CD4-positive, alpha-beta T cell treated with Interleukin-15 for 1 hour (primary cell): Measurements from ENCODE around the gene REC8.
"Not testable (repeated sequence)": the region's sequence is repeated elsewhere in the genome, so short reads cannot be mapped to it uniquely, and the experiment has no call there.

Experiments used
- DNase-seq: peaks from one replicate; pipeline ENCODE4 v3.0.0-alpha.2; 2020

REC8 gene

DNA sequence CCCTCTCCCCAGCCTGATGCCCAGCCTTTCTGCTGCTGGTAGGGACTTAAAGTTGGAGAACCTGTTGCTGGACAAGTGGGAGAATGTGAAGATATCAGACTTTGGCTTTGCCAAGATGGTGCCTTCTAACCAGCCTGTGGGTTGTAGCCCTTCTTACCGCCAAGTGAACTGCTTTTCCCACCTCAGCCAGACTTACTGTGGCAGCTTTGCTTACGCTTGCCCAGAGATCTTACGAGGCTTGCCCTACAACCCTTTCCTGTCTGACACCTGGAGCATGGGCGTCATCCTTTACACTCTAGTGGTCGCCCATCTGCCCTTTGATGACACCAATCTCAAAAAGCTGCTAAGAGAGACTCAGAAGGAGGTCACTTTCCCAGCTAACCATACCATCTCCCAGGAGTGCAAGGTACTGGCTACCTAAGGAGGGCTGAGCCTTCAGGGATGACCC is 35.2 kb downstream of the REC8 start:
- peak; percentile 34 for DNase-seq

DNA sequence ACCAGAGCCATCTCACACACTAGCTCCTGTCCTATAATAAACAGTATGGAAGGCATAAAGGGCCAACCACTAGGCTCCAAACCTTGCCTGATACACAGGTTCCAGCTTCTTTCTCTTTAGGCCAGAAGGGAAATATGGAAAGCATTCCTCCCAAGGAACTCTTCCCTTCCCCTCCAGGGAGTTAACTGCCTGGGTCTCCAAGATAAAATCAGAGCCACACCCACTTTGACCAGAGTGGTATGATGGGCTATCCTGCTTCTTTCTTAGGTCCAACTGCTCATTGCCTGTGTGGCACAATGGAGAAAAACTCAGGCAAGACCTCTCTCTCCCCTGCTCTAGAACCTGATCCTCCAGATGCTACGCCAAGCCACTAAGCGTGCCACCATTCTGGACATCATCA is 35.7 kb downstream of the REC8 start:
- DNase-seq: no peak

GRCh38 chr14:24211311-24211710 is 39.4 kb downstream of the REC8 start:
- no peak for DNase-seq

DNA sequence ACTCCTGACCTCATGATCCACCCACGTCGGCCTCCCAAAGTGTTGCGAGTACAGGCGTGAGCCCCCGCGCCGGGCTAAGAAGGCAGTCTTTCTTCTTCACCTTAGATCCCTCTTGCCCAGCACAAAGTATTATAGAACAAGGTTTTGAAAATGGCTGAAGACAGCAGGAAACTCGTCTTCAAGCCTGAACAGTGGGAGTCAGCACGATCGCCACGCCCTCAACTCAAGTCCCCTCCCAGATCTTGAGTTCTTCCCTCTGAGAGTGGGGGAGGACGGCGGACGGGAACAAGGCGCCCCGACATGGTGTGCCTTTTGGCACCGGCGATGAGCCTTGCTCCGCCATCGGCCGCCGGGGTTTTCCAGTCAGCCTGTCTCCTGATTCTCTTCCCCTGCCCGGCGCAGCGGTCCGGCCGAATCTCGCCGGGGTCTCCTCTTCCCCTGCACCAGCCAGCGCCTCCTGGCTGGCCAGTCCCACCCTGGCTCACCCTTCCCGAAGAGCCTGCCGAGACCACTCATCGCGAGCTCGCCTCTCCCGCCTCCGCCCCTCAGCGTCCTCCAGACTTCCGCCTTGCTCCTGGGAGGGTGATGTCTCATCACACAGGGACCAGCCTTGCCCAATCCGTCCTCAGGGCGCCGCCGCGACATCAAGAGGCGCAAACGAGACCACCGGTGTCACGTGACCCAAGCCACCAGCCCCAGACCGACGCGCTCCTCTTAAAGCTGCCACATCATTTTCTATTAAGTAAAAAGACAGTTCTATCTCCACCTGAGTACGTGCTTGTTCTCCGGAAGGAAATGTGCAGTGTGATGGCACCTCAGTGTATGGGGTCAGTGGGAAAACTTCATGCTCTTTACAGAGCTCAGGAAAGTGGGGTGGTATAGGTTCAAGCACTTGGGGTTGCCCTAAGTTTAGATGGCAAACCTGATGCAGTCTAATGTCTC is 41.3 kb downstream of the REC8 start, which contains the start of gene CHMP4A:
CHMP4A (minus strand) TSS at position 565 of the 942 bp plus-strand sequence; CDS start at position 516, 49 bp downstream.
- peak; percentile 97 for DNase-seq

DNA sequence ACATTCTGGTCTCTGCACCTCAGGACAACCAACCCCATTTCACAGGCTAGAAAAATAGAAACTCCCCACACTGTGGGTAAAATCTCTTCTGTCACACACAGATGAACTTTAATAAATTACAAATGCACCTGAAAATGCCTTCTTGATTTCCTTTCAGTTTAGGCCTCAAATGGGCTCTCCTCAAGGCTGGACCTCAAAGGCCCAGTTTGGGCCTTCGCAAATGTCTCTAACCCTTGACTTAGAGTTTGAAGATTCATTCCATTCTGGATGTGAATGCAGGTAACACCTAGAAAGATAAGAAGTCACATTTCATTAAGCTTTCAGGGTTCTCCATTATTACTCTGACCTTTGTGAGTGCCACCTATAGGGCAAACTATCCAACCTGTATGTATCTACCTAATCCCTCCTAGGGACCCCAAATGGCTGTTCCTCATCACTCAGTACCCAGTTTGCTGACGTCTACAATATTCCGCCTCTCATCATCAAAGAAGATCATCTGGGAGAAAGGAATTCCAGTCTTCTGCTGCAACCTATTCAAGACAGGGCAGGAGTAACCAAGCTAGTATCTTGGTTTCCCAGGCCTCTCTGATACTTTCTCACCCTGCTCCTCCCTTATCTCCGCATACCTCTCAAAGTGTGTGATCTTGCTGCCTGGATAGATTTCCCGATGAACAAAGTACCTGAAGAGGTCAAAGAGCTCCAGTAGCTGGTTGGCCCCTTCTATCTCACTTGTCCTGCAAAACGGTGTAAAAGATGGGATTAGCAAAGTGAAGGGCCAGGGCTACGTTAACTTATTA is 42.2 kb downstream of the REC8 start:
- no peak for DNase-seq

DNA sequence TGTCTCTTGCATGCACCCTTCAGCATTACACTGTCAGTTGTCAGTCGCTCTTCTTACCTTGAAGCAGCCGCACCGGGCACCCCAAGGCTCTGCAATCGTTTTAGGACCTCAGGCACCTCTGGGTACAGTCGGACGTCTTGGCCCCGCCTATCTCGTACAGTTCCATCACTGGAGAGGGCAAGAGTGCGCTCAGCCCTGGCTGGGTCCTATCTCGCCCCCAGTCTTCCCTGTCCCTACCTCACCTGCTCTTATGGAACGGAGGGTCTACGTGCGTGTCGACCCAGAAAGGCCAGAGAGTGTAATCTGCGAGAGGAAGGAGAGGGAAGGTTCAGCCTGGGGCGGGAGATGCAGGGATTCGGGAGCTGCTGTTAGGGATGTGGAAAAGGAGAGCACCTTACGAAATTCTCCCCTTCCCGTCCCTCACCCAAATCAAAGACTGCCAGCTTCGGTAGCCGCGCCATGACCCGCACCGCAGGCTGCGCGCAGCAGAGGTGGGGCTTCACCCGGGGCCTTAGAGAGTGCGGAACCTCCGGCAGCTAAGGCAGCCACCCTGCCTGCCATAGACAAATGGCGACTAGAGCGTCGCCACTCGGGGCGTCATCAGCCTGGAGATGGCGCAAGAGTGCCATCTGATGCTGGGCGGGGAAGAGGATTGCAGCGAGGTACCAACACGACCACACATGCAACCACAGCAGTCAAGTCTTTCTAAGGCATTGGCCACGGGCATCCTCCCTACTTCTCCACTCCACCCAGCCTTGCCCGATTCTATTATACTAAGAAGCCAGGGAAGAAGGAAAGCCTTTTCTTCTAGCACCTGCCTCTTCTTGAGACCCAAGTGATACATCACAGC is 43.8 kb downstream of the REC8 start, which contains the start of gene MDP1:
MDP1 (minus strand) TSS at position 572 of the 850 bp plus-strand sequence; CDS start at position 461, 111 bp downstream.
- DNase-seq: peak; percentile 91

GRCh38 chr14:24216345-24216699 is 44.4 kb downstream of the REC8 start:
- no peak for DNase-seq

GRCh38 chr14:24216876-24217275 is 45.0 kb downstream of the REC8 start:
- DNase-seq: not testable (repeated sequence)

- no peak for DNase-seq
Measured at GRCh38 chr14:24219080-24219479, 47.2 kb downstream of the REC8 start.

GRCh38 chr14:24219521-24219920 is 47.6 kb downstream of the REC8 start:
- DNase-seq: no peak

DNA sequence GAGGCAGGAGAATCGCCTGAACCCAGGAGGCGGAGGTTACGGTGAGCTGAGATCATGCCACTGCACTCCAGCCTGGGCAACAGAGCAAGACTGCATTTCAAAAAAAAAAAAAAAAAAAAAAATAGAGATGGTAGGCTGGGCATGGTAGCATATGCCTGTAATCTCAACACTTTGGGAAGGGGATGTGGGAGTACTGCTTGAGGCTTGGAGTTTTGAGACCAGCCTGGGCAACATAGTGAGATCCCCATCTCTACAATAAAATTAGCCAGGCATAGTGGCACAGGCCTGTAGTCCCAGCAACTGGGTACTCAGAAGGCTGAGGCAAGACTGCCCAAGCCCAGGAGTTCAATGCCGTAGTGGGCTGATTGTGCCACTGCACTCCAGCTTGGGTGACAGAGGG is 51.1 kb downstream of the REC8 start:
- DNase-seq: not testable (repeated sequence)

GRCh38 chr14:24224618-24225071 is 52.8 kb downstream of the REC8 start:
- DNase-seq: no peak

DNA sequence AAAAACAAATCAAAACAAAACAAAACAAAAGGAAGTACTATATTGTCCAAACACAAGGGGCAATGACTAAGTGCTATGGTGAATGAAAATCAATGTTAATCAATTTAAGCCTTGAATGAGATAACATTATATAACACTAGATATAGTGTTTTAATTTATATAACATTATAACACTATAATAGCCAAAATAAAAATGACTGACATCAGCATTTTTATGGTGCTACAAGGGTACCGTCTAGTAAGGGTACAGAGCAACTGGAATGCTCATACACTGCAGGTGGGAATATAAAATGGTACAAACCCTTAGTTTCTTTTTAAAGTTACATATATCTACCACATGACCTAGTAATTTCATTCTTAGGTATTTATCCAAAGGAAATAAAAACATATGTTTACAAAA is 54.6 kb downstream of the REC8 start:
- DNase-seq: no peak

DNA sequence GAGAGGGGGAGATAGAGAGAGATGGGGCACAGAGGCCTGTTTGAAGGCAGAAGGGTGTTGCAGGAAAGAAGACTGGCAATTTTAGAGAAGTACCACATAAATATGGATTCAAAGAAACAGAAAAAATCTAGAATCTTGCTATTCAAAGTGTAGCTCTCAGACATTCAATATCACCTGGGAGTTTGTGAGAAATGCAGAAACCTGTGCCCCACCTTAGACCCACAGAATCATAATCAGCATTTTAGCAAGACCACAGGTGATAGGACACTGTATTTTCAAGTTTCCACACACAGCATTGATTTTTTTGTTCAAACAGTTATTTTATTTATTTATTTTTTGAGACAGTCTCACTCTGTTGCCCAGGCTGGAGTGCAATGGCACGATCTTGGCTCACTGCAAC is 57.0 kb downstream of the REC8 start:
- DNase-seq: no peak
